HepG2 (cell line): ENCODE data around the gene PTPRE. TPM values are rescaled to one million over a fixed set of nuclear protein-coding genes. Genes with fewer than 3 reads are reported as not detected.

Source experiments
- ATAC-seq: fragments of 200-7000 bp; cut with Tn5 transposase; 3 replicates; pipeline ENCODE4 v1.9.1; 2020; ENCODE audit warnings: mild to moderate bottlenecking, moderate library complexity
- BruUV-seq: library from RNA; stranded (reverse); fragments of 400-500 nt; replicated peaks from 2 replicates; lab custom pipeline; 2021; lab: Mats Ljungman, UMichigan
- CTCF ChIA-PET: fragments of 300-600 bp; formaldehyde crosslinking; extraction: SDS; loops from one replicate; lab custom pipeline; 2021; ENCODE audit warnings: low total read pairs, inconsistent platforms, low intra/inter-chr PET ratio; lab: Yijun Ruan, JAX
- POLR2A ChIA-PET: fragments of 350-600 bp; sonication (Branson Sonifier 250); formaldehyde crosslinking; loops from one replicate; lab custom pipeline; 2020; ENCODE audit warnings: antibody characterized with exemption, inconsistent platforms; lab: Yijun Ruan, JAX
- DNase-seq: peaks from one replicate; pipeline ENCODE4 v3.0.0-alpha.2; 2015; ENCODE audit warnings: low spot score
- FAIRE-seq: peaks from 3 replicates; lab custom pipeline; 2011; peaks lifted over from hg19 to GRCh38; lab: Jason Lieb, UNC
- H2AFZ ChIP-seq: one replicate; pipeline ENCODE4 v1.6.1; 2011; ENCODE audit warnings: low read length, inconsistent platforms
- H3K27ac ChIP-seq: fragments of 300-600 bp; 3 replicates; pipeline ENCODE4 v1.8.0; 2011; ENCODE audit warnings: mixed run types, mild to moderate bottlenecking, mixed read lengths, low read length, inconsistent platforms; ENCODE audit not compliant: insufficient read depth; ENCODE audit errors: extremely low read length
- H3K27me3 ChIP-seq, 2 experiments: fragments of 200-600 bp in 1 of 2; 2 replicates in 1 of 2; 3 replicates in 1 of 2; pipeline versions ENCODE4 v1.6.0 to v1.8.0; 2011; ENCODE audit warnings: low read length in 2 of 2, mild to moderate bottlenecking in 2 of 2, moderate library complexity in 2 of 2, inconsistent platforms in 1 of 2; ENCODE audit not compliant: insufficient read depth in 2 of 2, control insufficient read depth in 1 of 2
- H3K36me3 ChIP-seq, 2 experiments: fragments of 200-600 bp in 1 of 2; replicated peaks in 1 of 2; 2 replicates in 1 of 2; 3 replicates in 1 of 2; pipeline versions ENCODE4 v1.5.1 to v1.8.0; 2011; ENCODE audit warnings: low read length in 2 of 2, inconsistent platforms in 1 of 2; ENCODE audit not compliant: insufficient read depth in 2 of 2, control insufficient read depth in 1 of 2
- H3K4me1 ChIP-seq: 2 replicates; pipeline ENCODE4 v1.5.1; 2012; ENCODE audit warnings: low read length, inconsistent platforms; ENCODE audit not compliant: insufficient read depth
- H3K4me2 ChIP-seq: 2 replicates; pipeline ENCODE4 v1.6.0; 2011; ENCODE audit warnings: low read depth, low read length, inconsistent platforms
- H3K4me3 ChIP-seq, 3 experiments: fragments of 200-600 bp in 1 of 3; sonication (generic), shearing (Covaris generic) in 1 of 3; replicated peaks in 1 of 3; 2 replicates each; pipeline ENCODE4 v1.5.1; 2011 to 2016; ENCODE audit warnings: low read length in 3 of 3, inconsistent platforms in 2 of 3, low read depth in 2 of 3, mild to moderate bottlenecking in 2 of 3, control low read depth in 1 of 3, mixed read lengths in 1 of 3; ENCODE audit not compliant: insufficient read depth in 1 of 3
- H3K79me2 ChIP-seq: one replicate; pipeline ENCODE4 v1.6.1; 2011; ENCODE audit warnings: low read length, inconsistent platforms; ENCODE audit not compliant: insufficient read depth
- H3K9ac ChIP-seq: 2 replicates; pipeline ENCODE4 v1.6.0; 2011; ENCODE audit warnings: mild to moderate bottlenecking, low read depth, low read length, inconsistent platforms; ENCODE audit not compliant: insufficient read depth
- H3K9me3 ChIP-seq: 2 replicates; pipeline ENCODE4 v1.5.1; 2012; ENCODE audit warnings: mild to moderate bottlenecking, low read length
- H4K20me1 ChIP-seq: 2 replicates; pipeline ENCODE4 v1.6.0; 2011; ENCODE audit warnings: inconsistent platforms, mild to moderate bottlenecking, low read length, moderate library complexity; ENCODE audit not compliant: insufficient read depth
- FOXM1 ChIP-seq: sonication (generic); formaldehyde crosslinking; IDR thresholded peaks from 2 replicates; pipeline ENCODE4 v1.5.0; 2020; ENCODE audit warnings: missing genetic modification reagents
- ISL2 ChIP-seq: sonication (generic); formaldehyde crosslinking; IDR thresholded peaks from 2 replicates; pipeline ENCODE4 v1.5.0; 2020; ENCODE audit warnings: missing genetic modification reagents
- KDM5B ChIP-seq: sonication (generic); formaldehyde crosslinking; IDR thresholded peaks from 2 replicates; pipeline ENCODE4 v1.4.0; 2020; ENCODE audit warnings: missing genetic modification reagents, mild to moderate bottlenecking, borderline replicate concordance
- REPIN1 ChIP-seq: sonication (generic); formaldehyde crosslinking; IDR thresholded peaks from 2 replicates; pipeline ENCODE4 v1.8.0; 2022; ENCODE audit warnings: missing genetic modification reagents, low read depth, mild to moderate bottlenecking, borderline replicate concordance
- SP140L ChIP-seq: sonication (generic); formaldehyde crosslinking; IDR thresholded peaks from 2 replicates; pipeline ENCODE4 v1.4.0; 2020; ENCODE audit warnings: missing genetic modification reagents, borderline replicate concordance
- SRSF1 ChIP-seq: fragments of 200-400 bp; formaldehyde crosslinking; optimal IDR thresholded peaks from 2 replicates; pipeline ENCODE3; 2017; ENCODE audit warnings: mild to moderate bottlenecking, low read depth, low read length, moderate library complexity
- XRCC5 ChIP-seq: fragments of 200-400 bp; formaldehyde crosslinking; optimal IDR thresholded peaks from 2 replicates; pipeline ENCODE3; 2017; ENCODE audit warnings: mild to moderate bottlenecking, low read length
- ZNF180 ChIP-seq: sonication (generic); formaldehyde crosslinking; IDR thresholded peaks from 2 replicates; pipeline ENCODE4 v1.4.0; 2020; ENCODE audit warnings: low read depth, missing genetic modification reagents, borderline replicate concordance
- ZNF264 ChIP-seq: sonication (generic); formaldehyde crosslinking; IDR thresholded peaks from 2 replicates; pipeline ENCODE4 v1.4.0; 2020; ENCODE audit warnings: missing genetic modification reagents
- ZNF292 ChIP-seq: sonication (generic); formaldehyde crosslinking; IDR thresholded peaks from 2 replicates; pipeline ENCODE4 v1.8.1; 2022; ENCODE audit warnings: mild to moderate bottlenecking, low read depth, missing genetic modification reagents, borderline replicate concordance
- ZNF382 ChIP-seq: sonication (generic); formaldehyde crosslinking; IDR thresholded peaks from 2 replicates; pipeline ENCODE4 v1.5.0; 2020; ENCODE audit warnings: missing genetic modification reagents, mild to moderate bottlenecking, borderline replicate concordance
- WGBS: methylation state at CpG from one replicate; pipeline ENCODE4 v1.1.6; 2017; ENCODE audit warnings: low lambda C conversion rate; 5-methylcytosine and 5-hydroxymethylcytosine counted together
- in situ Hi-C: cut with HindIII; loops from 2 replicates; pipeline ENCODE4 v1.10.0; 2017; ENCODE audit warnings: low pct_unique_long_range_greater_than_20kb; ENCODE audit not compliant: extremely low pct_ligation_motif_present
- intact Hi-C: fragments of 100-400 bp; cut with micrococcal nuclease; formaldehyde crosslinking; loops from one replicate; pipeline ENCODE4 v1.10.0; 2022; ENCODE audit not compliant: unreplicated experiment
- polyA plus RNA-seq, 8 experiments: library from polyadenylated mRNA; depleted of rRNA in 3 of 8; stranded (reverse) in 7 of 8; unstranded in 1 of 8; fragments of >200 nt; fragmentation: Illumina TruSeq in 4 of 8; extraction: Trizol in 4 of 8; gene quantifications; 2 replicates each; pipeline versions ENCODE4 v1.2.1 to v1.2.3, GENCODE V29; 2011 to 2016; ENCODE audit warnings: low read depth in 4 of 8, missing spikeins in 1 of 8, mixed read lengths in 1 of 8; ENCODE audit not compliant: insufficient read depth in 1 of 8
- total RNA-seq, 5 experiments: library from RNA; depleted of rRNA; stranded (reverse); fragments of >200 nt; fragmentation: Illumina TruSeq; extraction: Trizol; gene quantifications; 2 replicates each; pipeline ENCODE4 v1.2.3, GENCODE V29; 2016; ENCODE audit warnings: low read depth in 1 of 5
- TF ChIP-seq, protein P1 (sequence below): sonication (generic); formaldehyde crosslinking; IDR thresholded peaks from 2 replicates; pipeline ENCODE4 v1.4.0; 2020; ENCODE audit warnings: missing genetic modification reagents
- TF ChIP-seq, protein P2 (sequence below): sonication (generic); formaldehyde crosslinking; IDR thresholded peaks from 2 replicates; pipeline ENCODE4 v1.8.0; 2022; ENCODE audit warnings: missing genetic modification reagents, mild to moderate bottlenecking, inconsistent platforms, borderline replicate concordance

Gene PTPRE
- total and polyA plus RNA-seq, 2 of the 13 experiments (the other 11 are each of a cell fraction or from before 2014, with no cell fraction given) = 0.01 to 0.02 TPM

DNA sequence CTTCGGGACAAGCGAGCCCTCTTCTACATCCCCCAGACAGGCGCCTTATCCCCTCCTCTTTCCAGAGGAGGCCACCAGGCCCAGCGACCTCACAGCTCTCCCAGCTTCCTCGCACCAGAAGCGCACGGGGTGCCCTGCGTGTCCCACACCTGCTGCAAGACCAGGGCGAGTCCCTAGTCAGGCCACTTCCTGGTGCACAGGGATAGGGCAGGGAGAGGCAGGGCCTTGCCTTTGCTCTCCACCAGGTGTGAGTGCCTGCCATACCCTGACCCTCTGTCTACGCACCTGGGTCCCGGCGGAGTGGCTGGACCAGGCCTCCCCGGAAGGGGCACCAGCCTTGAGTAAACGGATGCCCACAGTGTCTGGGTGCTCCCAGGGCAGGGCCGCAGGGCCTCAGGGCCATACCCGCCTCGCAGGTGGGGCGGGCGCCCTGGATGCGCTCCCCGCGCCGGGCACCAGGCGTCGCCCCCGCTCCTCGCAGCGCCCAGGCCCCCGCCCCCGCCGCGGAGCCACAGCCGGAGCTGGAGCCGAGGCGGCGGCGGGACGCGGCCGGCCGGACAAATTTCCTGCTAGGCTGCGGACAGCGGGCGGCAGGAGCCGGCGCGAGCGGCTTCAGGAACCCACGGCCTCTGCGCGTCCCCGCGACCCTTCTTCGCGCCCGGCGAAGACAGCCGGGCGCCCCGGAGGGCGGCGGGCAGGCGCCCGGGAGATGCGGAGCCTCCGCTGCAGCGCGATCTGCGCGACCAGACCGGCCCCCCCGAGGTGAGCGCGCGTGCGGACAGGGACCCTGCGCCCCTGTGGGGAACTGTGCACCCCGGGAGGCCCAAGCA lies at the start of gene PTPRE (continued):
- no peak for TF ChIP-seq REPIN1 (CRISPR knock-in tag)
- no peak for TF ChIP-seq XRCC5
- TF ChIP-seq SRSF1 = no peak

DNA sequence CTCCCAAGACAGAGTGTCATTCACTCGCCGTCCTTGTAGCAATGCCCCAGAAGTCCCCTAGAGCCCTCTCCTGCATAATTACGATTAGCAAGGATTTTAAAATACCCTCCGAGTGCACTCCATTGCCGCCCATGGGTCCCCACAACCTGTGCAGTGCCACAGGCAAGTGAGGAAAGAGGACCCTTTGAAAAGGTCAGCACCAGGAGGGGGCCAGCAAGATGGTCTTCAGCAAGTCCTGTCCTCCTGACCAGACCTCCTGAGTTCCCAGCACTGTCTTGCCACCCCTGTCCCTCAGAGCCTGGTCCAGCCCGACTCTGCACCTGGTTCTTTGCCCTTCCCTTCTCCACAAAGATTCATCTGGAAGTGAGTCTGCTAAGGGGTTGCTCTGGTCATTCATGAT lies 46.3 kb upstream of the PTPRE start:
- H3K4me1 ChIP-seq = no peaks in the 10 kb centered on the region
- H3K36me3 ChIP-seq = no peaks in the 10 kb centered on the region
- no peak overlapping the region for H3K9ac ChIP-seq
- H3K4me2 ChIP-seq = no peak overlapping the region
- in situ Hi-C loops (loop anchor here (25.0 kb wide), 1 partner anchor 623 kb away; no protein-coding TSS in a partner anchor), intact Hi-C loops (no loop called here)
- CTCF ChIA-PET = no interaction called here
- ATAC-seq (no peak), DNase-seq (no peak), FAIRE-seq (no peak)
- H3K4me3 ChIP-seq = no peak overlapping the region
- H2AFZ ChIP-seq = no peak overlapping the region
- no peak overlapping the region for H3K27ac ChIP-seq
- H4K20me1 ChIP-seq = no peaks in the 10 kb centered on the region
- POLR2A ChIA-PET = no interaction called here
- H3K79me2 ChIP-seq = no peaks in the 10 kb centered on the region
- no peaks in the 10 kb centered on the region for H3K27me3 ChIP-seq
- peaks cover 26% of the 10 kb centered on the region for H3K9me3 ChIP-seq
- 0% methylated on average over 1 of the region's 6 CpGs for WGBS
- no TSS peak for BruUV-seq
- TF ChIP-seq FOXM1 (CRISPR knock-in tag) = no peak
- TF ChIP-seq KDM5B (CRISPR knock-in tag) = no peak
- no peak for TF ChIP-seq ZNF180 (CRISPR knock-in tag)
- no peak for TF ChIP-seq SP140L (CRISPR knock-in tag)
- TF ChIP-seq ZNF382 (CRISPR knock-in tag) = no peak
- TF ChIP-seq, protein P1, sequence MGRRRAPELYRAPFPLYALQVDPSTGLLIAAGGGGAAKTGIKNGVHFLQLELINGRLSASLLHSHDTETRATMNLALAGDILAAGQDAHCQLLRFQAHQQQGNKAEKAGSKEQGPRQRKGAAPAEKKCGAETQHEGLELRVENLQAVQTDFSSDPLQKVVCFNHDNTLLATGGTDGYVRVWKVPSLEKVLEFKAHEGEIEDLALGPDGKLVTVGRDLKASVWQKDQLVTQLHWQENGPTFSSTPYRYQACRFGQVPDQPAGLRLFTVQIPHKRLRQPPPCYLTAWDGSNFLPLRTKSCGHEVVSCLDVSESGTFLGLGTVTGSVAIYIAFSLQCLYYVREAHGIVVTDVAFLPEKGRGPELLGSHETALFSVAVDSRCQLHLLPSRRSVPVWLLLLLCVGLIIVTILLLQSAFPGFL (CRISPR knock-in tag) = no peak
- TF ChIP-seq ISL2 (CRISPR knock-in tag) = no peak
- TF ChIP-seq ZNF264 (CRISPR knock-in tag) = no peak
- TF ChIP-seq ZNF292 (CRISPR knock-in tag) = no peak
- TF ChIP-seq, protein P2, sequence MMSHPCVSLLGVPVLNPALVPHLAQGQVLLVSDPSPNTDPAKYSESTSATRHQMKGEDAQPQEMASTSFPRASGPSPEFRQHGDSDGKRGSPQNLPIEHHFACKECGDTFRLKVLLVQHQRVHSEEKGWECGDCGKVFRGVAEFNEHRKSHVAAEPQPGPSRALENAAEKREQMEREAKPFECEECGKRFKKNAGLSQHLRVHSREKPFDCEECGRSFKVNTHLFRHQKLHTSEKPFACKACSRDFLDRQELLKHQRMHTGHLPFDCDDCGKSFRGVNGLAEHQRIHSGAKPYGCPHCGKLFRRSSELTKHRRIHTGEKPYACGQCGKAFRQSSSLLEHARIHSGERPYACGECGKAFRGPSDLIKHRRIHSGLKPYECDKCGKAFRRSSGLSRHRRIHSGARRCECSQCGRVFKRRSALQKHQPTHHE (CRISPR knock-in tag) = no peak
